ENCODE results near the gene DNM2. TPM values are rescaled to one million over a fixed set of nuclear protein-coding genes. Genes with fewer than 3 reads are reported as not detected.

Gene DNM2
- total RNA-seq, 1 donor = 174 TPM

GRCh38 chr19:10809651-10810285 lies 91.9 kb downstream of the DNM2 start:
- peak in 2 of 3 donors; percentile 51 to 64 for DNase-seq (ENCODE audit: low read depth in 2 of 3, low spot score in 2 of 3)

- DNase-seq (ENCODE audit: low read depth in 2 of 3, low spot score in 2 of 3) = no peak
Measured at GRCh38 chr19:10811391-10812111, 93.7 kb downstream of the DNM2 start.

GRCh38 chr19:10812196-10812595 lies 94.3 kb downstream of the DNM2 start:
- no peak for DNase-seq (ENCODE audit: low read depth in 2 of 3, low spot score in 2 of 3)

- peak in 2 of 3 donors; percentile 84 to 91 for DNase-seq (ENCODE audit: low read depth in 2 of 3, low spot score in 2 of 3)
Measured at GRCh38 chr19:10812902-10813404, 95.1 kb downstream of the DNM2 start.

GRCh38 chr19:10815007-10815536 lies 97.2 kb downstream of the DNM2 start:
- DNase-seq (ENCODE audit: low read depth in 2 of 3, low spot score in 2 of 3) = no peak

GRCh38 chr19:10815969-10816644 lies 98.2 kb downstream of the DNM2 start:
- no peak for DNase-seq (ENCODE audit: low read depth in 2 of 3, low spot score in 2 of 3)

GRCh38 chr19:10816691-10817090 lies 98.8 kb downstream of the DNM2 start:
- no peak for DNase-seq (ENCODE audit: low read depth in 2 of 3, low spot score in 2 of 3)

GRCh38 chr19:10817291-10818038 lies 99.6 kb downstream of the DNM2 start:
- DNase-seq (ENCODE audit: low read depth in 2 of 3, low spot score in 2 of 3) = no peak

- DNase-seq (ENCODE audit: low read depth in 2 of 3, low spot score in 2 of 3) = no peak
Measured at GRCh38 chr19:10818301-10819123, 100.6 kb downstream of the DNM2 start.

GRCh38 chr19:10819124-10820060 lies 101.5 kb downstream of the DNM2 start:
- DNase-seq (ENCODE audit: low read depth in 2 of 3, low spot score in 2 of 3) = no peak

- no peak for DNase-seq (ENCODE audit: low read depth in 2 of 3, low spot score in 2 of 3)
Measured at GRCh38 chr19:10820173-10820572, 102.3 kb downstream of the DNM2 start.

- no peak for DNase-seq (ENCODE audit: low read depth in 2 of 3, low spot score in 2 of 3)
Measured at GRCh38 chr19:10823690-10824089, 105.8 kb downstream of the DNM2 start.

- DNase-seq (ENCODE audit: low read depth in 2 of 3, low spot score in 2 of 3) = no peak
Measured at GRCh38 chr19:10826231-10826630, 108.4 kb downstream of the DNM2 start.

GRCh38 chr19:10826846-10827245 lies 109.0 kb downstream of the DNM2 start:
- DNase-seq (ENCODE audit: low read depth in 2 of 3, low spot score in 2 of 3) = no peak

- peak in 1 of 3 donors; percentile 44 for DNase-seq (ENCODE audit: low read depth in 2 of 3, low spot score in 2 of 3)
Measured at GRCh38 chr19:10828981-10829821, 111.3 kb downstream of the DNM2 start.

- DNase-seq (ENCODE audit: low read depth in 2 of 3, low spot score in 2 of 3) = no peak
Measured at GRCh38 chr19:10829967-10830366, 112.1 kb downstream of the DNM2 start.

GRCh38 chr19:10830370-10830769 lies 112.5 kb downstream of the DNM2 start:
- DNase-seq (ENCODE audit: low read depth in 2 of 3, low spot score in 2 of 3) = no peak
